Fibroblast of lung (primary cell): ENCODE data around the gene FOXC1. TPM values are rescaled to one million over a fixed set of nuclear protein-coding genes. Genes with fewer than 3 reads are reported as not detected.

Source experiments
- DNase-seq, 2 donors: peaks; one replicate each; pipeline versions ENCODE4 v3.0.0 to v3.0.0-alpha.2; 2010; ENCODE audit warnings: low read depth in 2 of 2
- H2AFZ ChIP-seq: 2 replicates; pipeline ENCODE4 v1.5.1; 2012; ENCODE audit warnings: low read length, control low read depth, inconsistent platforms
- H3K27ac ChIP-seq: 2 replicates; pipeline ENCODE4 v1.5.1; 2011; ENCODE audit warnings: low read length, control low read depth; ENCODE audit not compliant: insufficient read depth
- H3K27me3 ChIP-seq: 2 replicates; pipeline ENCODE4 v1.5.1; 2011; ENCODE audit warnings: mild to moderate bottlenecking, low read length; ENCODE audit not compliant: control insufficient read depth, insufficient read depth
- H3K36me3 ChIP-seq: 2 replicates; pipeline ENCODE4 v1.5.1; 2011; ENCODE audit warnings: low read length; ENCODE audit not compliant: control insufficient read depth, insufficient read depth
- H3K4me1 ChIP-seq: 2 replicates; pipeline ENCODE4 v1.5.1; 2011; ENCODE audit warnings: low read length; ENCODE audit not compliant: control insufficient read depth, insufficient read depth; ENCODE audit errors: extremely low read depth
- H3K4me2 ChIP-seq: 2 replicates; pipeline ENCODE4 v1.5.1; 2011; ENCODE audit warnings: low read length, control low read depth; ENCODE audit not compliant: insufficient read depth; ENCODE audit errors: extremely low read depth
- H3K4me3 ChIP-seq, 4 experiments: fragments of 200-600 bp in 1 of 4; sonication (generic) in 1 of 4; replicated peaks in 1 of 4; 2 replicates each; pipeline ENCODE4 v1.5.1; 2011 to 2016; ENCODE audit warnings: low read length in 4 of 4, low read depth in 3 of 4, mild to moderate bottlenecking in 3 of 4, control low read depth in 2 of 4, inconsistent platforms in 1 of 4, mixed read lengths in 1 of 4; ENCODE audit not compliant: insufficient read depth in 1 of 4; ENCODE audit errors: control extremely low read depth in 1 of 4
- H3K79me2 ChIP-seq: 2 replicates; pipeline ENCODE4 v1.5.1; 2012; ENCODE audit warnings: mild to moderate bottlenecking, low read length, inconsistent platforms; ENCODE audit not compliant: control insufficient read depth, insufficient read depth
- H3K9ac ChIP-seq: 2 replicates; pipeline ENCODE4 v1.5.1; 2011; ENCODE audit warnings: mild to moderate bottlenecking, low read length, control low read depth; ENCODE audit not compliant: insufficient read depth
- H3K9me3 ChIP-seq: 2 replicates; pipeline ENCODE4 v1.5.1; 2012; ENCODE audit warnings: low read depth, low read length; ENCODE audit not compliant: control insufficient read depth, insufficient read depth
- H4K20me1 ChIP-seq: 2 replicates; pipeline ENCODE4 v1.5.1; 2011; ENCODE audit warnings: low read length; ENCODE audit not compliant: control insufficient read depth, insufficient read depth; ENCODE audit errors: extremely low read depth
- EZH2 ChIP-seq: IDR thresholded peaks from 2 replicates; pipeline ENCODE4 v1.5.1; 2012; ENCODE audit warnings: low read length, control low read depth, mild to moderate bottlenecking; ENCODE audit errors: missing control alignments
- polyA plus RNA-seq, 2 donors: library from polyadenylated mRNA; depleted of rRNA in 1 of 2; stranded (reverse) in 1 of 2; unstranded in 1 of 2; fragments of >200 nt; gene quantifications; 2 replicates each; pipeline ENCODE4 v1.2.1, GENCODE V29; 2011 to 2012; ENCODE audit warnings: missing spikeins in 1 of 2
- total RNA-seq: library from RNA; depleted of rRNA; stranded (reverse); fragments of >200 nt; gene quantifications from 2 replicates; pipeline ENCODE4 v1.2.1, GENCODE V29; 2014
- TF ChIP-seq, protein P1 (sequence below), 2 donors: IDR thresholded peaks in 1 of 2; conservative IDR thresholded peaks in 1 of 2; 1 replicate in 1 of 2; 2 replicates in 1 of 2; pipeline ENCODE4 v1.5.1; 2011 to 2012; ENCODE audit warnings: low read length in 2 of 2, control low read depth in 1 of 2, inconsistent platforms in 1 of 2, low read depth in 1 of 2, mild to moderate bottlenecking in 1 of 2

The FOXC1 gene
- total and polyA plus RNA-seq, 2 donors (not counting 1 experiment from before 2014, with no cell fraction given) = 0.66 to 2.3 TPM

DNA sequence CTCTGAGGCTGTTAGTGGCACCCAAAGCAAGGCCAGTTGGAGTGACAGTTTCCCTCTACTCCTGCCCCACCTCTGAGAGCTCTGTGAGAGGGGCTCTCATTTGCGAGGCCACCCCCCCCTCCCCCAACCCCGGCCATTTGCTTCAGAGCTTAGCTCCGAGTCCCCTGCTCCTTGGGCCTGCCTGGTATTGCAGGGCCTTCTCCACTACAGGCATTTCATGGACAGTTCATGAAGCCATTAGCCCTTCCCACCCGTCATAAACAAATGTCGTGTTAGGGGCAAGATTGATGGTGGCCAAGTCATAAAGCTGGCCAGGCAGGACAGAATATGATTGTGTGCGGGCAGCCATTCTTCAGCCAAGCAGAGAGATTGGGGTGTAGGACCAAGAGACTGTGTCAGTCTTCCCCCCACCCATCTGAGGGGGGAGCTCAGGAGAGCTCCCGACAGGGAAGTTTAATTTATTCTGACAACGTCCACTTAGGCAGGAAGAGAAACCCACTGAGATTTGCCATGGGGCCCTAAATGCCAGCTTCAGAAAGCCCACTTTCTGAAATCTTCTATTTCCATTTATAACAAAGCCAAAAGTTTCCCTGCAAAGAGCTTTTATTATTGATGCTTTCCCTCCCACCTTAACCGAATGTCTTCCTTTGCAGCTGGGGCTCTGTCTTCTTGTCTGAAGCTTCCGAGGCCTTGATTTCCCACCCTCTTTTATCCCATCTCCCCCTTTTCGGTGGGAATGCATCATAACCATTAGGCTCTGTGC lies 7.2 kb downstream of the FOXC1 start:
- H3K79me2 ChIP-seq = peaks cover 2% of the 10 kb centered on the region
- H3K4me2 ChIP-seq = no peak overlapping the region
- no peak for TF ChIP-seq EZH2
- TF ChIP-seq, protein P1, sequence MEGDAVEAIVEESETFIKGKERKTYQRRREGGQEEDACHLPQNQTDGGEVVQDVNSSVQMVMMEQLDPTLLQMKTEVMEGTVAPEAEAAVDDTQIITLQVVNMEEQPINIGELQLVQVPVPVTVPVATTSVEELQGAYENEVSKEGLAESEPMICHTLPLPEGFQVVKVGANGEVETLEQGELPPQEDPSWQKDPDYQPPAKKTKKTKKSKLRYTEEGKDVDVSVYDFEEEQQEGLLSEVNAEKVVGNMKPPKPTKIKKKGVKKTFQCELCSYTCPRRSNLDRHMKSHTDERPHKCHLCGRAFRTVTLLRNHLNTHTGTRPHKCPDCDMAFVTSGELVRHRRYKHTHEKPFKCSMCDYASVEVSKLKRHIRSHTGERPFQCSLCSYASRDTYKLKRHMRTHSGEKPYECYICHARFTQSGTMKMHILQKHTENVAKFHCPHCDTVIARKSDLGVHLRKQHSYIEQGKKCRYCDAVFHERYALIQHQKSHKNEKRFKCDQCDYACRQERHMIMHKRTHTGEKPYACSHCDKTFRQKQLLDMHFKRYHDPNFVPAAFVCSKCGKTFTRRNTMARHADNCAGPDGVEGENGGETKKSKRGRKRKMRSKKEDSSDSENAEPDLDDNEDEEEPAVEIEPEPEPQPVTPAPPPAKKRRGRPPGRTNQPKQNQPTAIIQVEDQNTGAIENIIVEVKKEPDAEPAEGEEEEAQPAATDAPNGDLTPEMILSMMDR (conservative IDR thresholded peaks at IDR 0.05 in 1 of 2, IDR thresholded peaks at IDR 0.05 in 1 of 2; ENCODE audit: low read depth in 1 of 2, low read length in 2 of 2) = no peak
- no peaks in the 10 kb centered on the region for H4K20me1 ChIP-seq
- H3K4me1 ChIP-seq = no peaks in the 10 kb centered on the region
- DNase-seq = no peak
- no peak overlapping the region for H3K4me3 ChIP-seq
- no peaks in the 10 kb centered on the region for H3K9me3 ChIP-seq
- peaks cover 5% of the 10 kb centered on the region for H3K27me3 ChIP-seq
- H3K36me3 ChIP-seq = no peaks in the 10 kb centered on the region
- no peak overlapping the region for H3K9ac ChIP-seq
- H2AFZ ChIP-seq = no peak overlapping the region
- H3K27ac ChIP-seq = no peak overlapping the region

DNA sequence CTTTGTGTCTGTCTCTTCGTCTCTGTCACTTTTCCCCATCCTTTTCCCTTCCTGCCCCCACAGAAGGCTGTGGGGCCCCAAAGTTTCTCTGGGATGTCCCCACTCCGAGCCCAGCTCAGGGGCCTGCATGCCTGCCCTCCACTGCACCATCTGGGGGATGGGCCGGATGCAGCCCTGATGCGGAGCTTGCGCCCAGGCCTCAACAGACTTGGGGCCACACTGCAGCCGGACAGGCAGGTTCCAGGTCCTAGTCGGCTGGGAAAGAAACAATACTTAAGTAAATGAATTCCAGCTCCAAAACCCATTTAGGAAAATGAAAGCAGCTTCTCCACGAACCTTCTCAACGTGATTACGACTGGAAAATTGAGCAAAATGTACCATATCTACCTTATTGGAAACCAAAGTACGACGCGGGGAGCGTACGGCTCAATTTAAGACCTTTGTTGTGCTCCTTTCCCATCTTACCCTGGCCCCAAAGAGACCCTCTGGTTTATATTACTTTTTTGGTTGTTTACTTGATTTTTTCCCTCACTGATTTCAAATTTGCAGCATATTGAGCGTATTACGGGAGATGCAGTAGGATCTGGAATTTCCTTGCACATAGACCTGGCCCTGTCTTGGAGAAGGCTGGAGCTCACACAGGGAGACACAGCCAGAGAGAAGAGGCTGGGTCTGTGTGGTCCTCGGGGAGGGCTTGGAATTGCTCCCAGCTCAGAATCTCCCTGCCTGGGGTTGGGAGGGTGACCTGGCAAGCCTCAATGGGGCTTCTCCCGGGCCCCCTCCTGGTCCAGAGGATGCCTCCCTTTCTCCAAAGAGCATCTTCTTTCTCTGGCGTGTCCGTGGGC lies 8.0 kb downstream of the FOXC1 start:
- H3K4me1 ChIP-seq = no peaks in the 10 kb centered on the region
- no peaks in the 10 kb centered on the region for H3K79me2 ChIP-seq
- no peak overlapping the region for H2AFZ ChIP-seq
- H3K36me3 ChIP-seq = no peaks in the 10 kb centered on the region
- no peaks in the 10 kb centered on the region for H4K20me1 ChIP-seq
- H3K9ac ChIP-seq = no peak overlapping the region
- no peak overlapping the region for H3K27ac ChIP-seq
- peaks cover 5% of the 10 kb centered on the region for H3K27me3 ChIP-seq
- no peak overlapping the region for H3K4me3 ChIP-seq
- DNase-seq = no peak
- H3K9me3 ChIP-seq = no peaks in the 10 kb centered on the region
- no peak overlapping the region for H3K4me2 ChIP-seq
- no peak for TF ChIP-seq EZH2
- TF ChIP-seq, protein P1 (conservative IDR thresholded peaks at IDR 0.05 in 1 of 2, IDR thresholded peaks at IDR 0.05 in 1 of 2; ENCODE audit: low read depth in 1 of 2, low read length in 2 of 2) = no peak

GRCh38 chr6:1618311-1619097 lies 8.8 kb downstream of the FOXC1 start:
- H2AFZ ChIP-seq = no peak overlapping the region
- no peak for TF ChIP-seq EZH2
- TF ChIP-seq, protein P1 (conservative IDR thresholded peaks at IDR 0.05 in 1 of 2, IDR thresholded peaks at IDR 0.05 in 1 of 2; ENCODE audit: low read depth in 1 of 2, low read length in 2 of 2) = no peak
- H3K79me2 ChIP-seq = no peaks in the 10 kb centered on the region
- no peaks in the 10 kb centered on the region for H4K20me1 ChIP-seq
- H3K4me2 ChIP-seq = no peak overlapping the region
- DNase-seq = no peak
- no peak overlapping the region for H3K9ac ChIP-seq
- H3K4me1 ChIP-seq = no peaks in the 10 kb centered on the region
- no peak overlapping the region for H3K4me3 ChIP-seq
- H3K27me3 ChIP-seq = peaks cover 5% of the 10 kb centered on the region
- H3K36me3 ChIP-seq = no peaks in the 10 kb centered on the region
- no peaks in the 10 kb centered on the region for H3K9me3 ChIP-seq
- H3K27ac ChIP-seq = no peak overlapping the region
